Uterus (tissue), 2 donors: ENCODE measurements around the gene RTL9.

Source experiments
- POLR2A ChIP-seq, 2 donors: fragments of 450-650 bp; IDR thresholded peaks; one replicate each; pipeline ENCODE4 v1.6.1; 2016; ENCODE audit warnings: antibody characterized with exemption in 2 of 2, mild to moderate bottlenecking in 1 of 2, moderate library complexity in 1 of 2
- TF ChIP-seq, protein P1 (sequence below), 4 experiments: fragments of 200-600 bp in 2 of 4; fragments of 450-650 bp in 2 of 4; sonication (generic) in 2 of 4; IDR thresholded peaks; one replicate each; pipeline ENCODE4 v1.5.1; 2016 to 2019; ENCODE audit warnings: antibody characterized with exemption in 4 of 4, mild to moderate bottlenecking in 2 of 4, moderate library complexity in 1 of 4

DNA sequence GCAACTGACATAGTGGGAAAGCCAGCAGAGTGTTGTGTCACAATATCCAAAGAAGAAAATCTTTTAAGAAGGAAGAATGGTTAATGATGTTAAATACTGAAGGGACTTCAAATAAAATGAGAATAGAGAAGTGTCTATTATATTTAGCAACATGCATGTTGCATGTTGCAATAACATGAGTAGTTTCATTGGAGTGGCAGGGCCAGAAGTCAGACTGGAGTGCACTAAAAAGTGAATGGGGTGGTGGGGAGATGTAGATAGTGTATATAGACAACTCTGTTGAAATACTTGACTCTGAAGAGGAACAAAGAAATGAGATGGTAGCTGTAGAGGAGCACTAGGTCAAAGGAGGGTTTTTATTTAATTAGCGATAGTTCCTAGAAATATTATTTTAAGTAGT is 31.3 kb upstream of the RTL9 start:
- TF ChIP-seq, protein P1, sequence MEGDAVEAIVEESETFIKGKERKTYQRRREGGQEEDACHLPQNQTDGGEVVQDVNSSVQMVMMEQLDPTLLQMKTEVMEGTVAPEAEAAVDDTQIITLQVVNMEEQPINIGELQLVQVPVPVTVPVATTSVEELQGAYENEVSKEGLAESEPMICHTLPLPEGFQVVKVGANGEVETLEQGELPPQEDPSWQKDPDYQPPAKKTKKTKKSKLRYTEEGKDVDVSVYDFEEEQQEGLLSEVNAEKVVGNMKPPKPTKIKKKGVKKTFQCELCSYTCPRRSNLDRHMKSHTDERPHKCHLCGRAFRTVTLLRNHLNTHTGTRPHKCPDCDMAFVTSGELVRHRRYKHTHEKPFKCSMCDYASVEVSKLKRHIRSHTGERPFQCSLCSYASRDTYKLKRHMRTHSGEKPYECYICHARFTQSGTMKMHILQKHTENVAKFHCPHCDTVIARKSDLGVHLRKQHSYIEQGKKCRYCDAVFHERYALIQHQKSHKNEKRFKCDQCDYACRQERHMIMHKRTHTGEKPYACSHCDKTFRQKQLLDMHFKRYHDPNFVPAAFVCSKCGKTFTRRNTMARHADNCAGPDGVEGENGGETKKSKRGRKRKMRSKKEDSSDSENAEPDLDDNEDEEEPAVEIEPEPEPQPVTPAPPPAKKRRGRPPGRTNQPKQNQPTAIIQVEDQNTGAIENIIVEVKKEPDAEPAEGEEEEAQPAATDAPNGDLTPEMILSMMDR (IDR thresholded peaks at IDR 0.05), result no peak
- TF ChIP-seq POLR2A (IDR thresholded peaks at IDR 0.05), result no peak
